NCI-H345 treated with DMSO at 0.1 percent for 48 hours (cell line): ENCODE measurements around the gene RTN4RL1.
"Not testable (repeated sequence)": the region's sequence is repeated elsewhere in the genome, so short reads cannot be mapped to it uniquely, and the experiment has no call there.

Source experiments
- DNase-seq: peaks from one replicate; lab custom pipeline; 2025; ENCODE audit not compliant: unreplicated experiment; lab: John Stamatoyannopoulos, UW

The RTN4RL1 gene

DNA sequence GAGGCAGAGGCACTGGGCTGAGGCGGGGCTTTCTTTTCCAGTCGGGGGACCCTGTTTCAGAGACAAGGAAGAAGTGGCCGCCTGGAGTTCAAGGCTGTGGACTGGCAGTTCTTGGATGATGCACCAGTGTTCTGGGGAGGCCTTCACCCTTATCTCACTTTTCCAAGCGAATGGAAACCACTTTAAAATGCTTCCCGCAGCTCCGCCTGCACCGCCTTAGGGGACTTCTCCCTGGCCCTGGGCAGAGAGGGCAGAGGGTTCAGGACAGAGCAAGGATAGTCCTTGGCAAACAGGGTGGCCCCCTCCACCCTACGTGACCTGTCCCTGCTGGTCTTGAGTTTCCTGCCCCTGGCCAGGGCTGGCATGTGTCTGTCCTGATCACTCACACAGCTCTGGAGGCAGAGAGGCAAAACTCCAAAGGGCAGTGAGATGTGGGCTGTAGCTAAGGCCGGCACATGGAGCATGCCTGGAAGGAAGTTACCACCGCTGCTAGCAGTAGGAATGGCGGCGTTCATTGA, 20.6 kb downstream of the RTN4RL1 start:
- no peak for DNase-seq

DNA sequence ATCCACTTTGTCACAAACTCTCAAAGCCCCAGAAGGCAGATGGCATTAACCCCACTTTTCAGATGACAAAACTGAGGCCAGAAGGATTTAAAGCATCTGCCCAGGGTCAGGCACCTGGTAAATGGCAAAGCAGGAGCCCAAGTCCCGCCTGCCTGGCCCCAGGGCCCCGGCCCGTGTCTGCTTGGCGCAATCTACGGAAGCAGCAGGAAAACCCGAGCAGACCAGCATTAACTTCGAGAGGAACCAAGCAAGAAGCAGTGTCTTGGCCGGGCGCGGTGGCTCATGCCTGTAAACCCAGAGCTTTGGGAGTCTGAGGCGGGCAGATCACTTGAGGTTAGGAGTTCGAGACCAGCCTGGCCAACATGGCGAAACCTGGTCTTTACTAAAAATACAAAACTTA, 21.6 kb downstream of the RTN4RL1 start:
- no peak for DNase-seq

DNA sequence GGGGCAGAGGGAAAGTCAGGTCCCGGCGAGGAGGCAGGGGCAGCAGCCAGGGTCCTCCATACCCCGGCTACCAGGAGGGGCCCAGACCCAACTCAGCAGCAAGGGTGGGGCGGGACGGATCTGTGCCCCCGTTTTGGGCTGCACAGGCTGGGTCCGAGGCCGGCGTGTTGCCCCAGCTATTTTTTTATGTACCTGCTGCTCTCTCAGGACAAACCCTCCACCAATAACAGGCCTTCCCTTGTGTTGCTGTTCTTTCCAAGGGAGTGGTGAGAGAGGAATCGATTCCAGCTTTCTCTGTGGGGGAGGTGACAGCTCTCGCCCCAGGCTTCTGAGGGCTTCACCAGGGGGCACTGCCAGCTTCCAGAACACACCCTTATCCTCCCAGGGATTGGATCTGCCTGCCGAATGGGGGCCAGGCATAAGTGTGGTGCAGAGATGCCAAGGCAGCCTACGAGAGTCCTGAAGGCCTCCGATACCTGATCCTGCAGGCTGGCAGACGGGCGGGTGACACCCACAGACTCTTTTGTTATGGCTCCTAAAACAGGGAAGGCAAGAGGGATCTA, 22.3 kb downstream of the RTN4RL1 start:
- no peak for DNase-seq

DNA sequence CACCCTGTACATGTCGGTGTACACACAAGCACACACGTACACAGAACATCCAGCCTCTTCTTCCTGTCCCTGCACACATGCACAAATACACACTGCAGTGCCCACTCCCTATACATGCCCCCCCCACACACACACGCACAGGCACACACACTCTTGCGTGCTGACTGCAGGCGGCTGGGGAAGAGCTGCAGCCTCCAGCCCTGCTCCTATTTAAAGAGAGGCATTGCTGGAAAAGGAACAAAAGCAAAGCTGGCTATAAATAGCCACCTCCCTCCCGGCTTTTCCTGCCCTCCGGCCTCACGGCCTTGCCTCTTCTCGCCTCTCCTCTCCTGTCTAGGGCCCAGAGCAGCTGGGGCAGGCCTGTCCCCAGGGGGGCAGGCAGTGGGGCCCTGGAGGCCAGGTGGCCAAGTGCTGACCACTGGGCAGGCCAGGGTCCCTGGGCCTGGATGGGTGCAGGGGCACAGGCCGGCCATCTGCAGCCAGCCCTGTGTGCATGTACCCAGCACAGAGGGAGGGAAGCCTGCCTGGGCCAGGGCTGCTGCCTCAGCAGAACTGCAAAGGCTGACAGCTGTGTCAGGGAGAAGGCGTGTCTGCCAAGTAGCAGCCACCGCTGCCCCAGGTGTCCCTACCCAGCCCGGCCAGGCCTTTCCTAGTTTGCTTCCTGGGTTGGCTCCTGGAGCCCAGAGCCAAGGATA, 25.4 kb downstream of the RTN4RL1 start:
- DNase-seq, result peak; percentile 30

DNA sequence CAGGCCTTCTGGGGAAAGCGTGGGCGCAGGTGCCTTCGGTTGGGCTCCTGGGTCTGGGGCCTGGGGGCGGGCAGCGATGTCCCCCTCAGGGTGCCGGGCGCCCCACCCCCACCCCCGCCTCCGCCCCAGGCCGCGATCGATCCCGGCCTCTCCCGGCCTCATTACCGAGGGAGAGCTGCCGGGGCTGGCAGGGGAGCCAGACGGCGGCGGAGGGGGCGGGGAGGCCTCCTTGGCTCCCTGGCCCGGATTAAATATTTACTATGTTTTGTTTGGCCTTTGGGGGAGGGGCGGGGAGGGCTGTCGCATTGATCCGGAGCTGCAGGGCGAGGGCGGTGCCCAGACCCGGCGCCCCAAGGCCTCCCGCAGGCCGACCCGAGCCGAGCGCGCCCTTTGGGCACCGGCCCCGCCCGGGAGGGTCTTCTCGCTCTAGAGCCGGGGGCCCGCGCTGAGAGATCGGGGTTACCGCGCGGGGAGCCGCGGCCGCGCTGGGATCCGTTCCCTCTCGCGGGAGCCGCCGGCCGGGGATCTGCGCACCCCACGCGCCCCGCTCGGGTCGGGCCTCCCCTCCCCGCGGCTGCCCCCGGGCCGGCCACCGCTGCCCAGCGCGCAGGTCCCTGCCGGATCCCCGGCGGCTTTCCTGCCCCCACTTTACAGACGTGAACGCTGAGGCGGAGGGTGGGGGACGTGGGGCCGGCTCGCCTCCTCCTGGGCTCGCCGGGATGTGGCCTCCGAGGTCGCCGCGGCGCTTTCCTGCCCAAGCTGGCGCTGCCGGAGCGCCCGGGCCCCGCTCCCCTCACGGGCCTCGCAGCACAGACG, 27.0 kb downstream of the RTN4RL1 start:
- DNase-seq, result peak; percentile 9

DNA sequence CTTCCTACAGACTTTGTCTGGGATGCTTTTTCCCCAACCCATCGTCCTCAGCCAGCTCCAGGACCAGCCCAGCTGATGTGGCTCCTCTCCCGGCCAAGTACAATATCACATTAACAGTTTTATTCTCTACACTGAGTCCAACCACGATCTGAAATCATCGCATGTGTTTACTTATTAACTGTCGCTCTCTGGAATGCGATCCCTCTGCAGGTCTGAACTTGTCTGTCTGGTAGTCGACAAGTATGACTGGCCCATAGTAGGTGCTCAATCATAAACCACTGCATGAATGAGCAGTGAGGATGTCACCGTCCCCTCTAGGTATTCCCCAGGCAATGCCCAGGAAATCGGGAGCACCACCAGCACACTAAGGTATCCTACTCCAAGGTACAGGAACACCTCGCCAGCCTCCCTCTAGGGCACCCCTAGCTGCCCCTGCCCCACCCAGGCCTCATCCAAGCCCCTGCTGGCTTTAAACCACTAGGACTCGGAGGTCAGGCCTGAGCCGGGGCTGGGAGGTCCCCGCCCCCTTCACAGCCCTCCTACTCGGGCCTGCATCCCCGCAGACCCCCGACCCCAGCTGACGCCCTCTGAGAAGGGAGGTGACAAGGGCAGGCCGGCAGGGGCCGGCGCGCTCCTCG, 27.7 kb downstream of the RTN4RL1 start:
- DNase-seq, result no peak

DNA sequence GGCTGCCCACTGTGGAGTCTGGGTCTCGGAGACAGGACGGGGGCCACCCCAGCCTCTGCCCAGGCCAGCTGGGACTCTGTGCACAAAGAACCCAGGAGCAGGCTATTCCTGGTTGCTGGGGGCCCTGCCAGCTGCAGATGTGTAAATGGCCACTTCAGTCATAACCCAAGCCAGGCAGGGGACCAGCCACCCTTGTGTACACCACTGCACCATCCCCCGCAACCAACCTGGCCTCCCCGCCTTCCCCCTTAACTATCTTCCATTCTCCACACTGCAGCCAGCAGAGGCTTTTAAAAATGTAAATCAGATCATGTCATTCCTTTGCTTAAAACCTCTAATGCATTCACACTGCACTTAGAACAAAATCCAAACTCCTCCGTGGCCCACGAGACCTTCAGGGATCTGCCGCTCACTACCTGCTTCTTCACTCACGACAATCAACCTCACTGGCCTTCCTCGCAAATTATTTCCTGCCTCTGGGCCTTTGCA, 28.3 kb downstream of the RTN4RL1 start:
- no peak for DNase-seq

DNA sequence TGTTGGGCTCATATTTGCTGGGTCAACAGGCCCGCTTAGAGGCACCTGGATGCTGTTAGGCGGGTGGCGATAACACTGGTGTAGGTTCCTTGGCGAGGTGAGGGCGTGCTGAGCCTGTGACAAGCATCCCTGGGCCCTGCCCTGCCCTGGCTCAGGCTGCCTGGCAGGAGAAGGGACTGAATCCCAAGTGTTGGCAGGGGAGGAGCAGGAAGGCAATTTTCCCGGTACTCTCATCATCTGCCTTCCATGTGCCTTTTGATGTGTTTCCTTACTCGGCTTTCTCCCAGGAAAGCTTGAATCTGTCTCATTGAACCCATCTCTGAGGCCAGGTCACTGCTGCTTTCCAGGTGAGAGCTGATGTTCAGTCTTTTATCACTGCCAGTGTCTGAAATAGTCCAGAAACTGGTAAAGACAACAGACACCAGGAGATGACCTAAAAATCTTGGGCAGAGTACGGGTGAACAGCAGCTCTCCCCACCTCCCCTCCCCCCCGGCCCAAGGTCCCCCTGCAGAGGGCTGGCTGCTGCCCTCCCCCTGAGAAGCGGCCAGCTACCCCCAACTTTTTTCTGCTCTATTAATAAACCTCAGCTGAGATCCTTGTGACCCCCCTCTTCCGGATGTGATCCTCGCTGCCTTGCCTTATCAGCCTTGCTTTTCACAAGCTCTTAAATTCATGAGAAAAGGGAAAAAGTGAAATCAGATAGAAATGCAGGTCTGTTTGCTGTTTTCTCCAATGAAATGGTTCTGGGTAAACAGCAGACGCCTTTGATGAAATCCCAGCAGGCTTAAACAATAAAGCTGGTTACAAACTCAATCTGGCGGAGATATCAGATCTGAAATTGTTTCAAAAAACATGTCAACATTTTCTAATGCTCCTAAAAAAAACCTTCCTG, 29.0 kb downstream of the RTN4RL1 start:
- DNase-seq, result no peak

DNA sequence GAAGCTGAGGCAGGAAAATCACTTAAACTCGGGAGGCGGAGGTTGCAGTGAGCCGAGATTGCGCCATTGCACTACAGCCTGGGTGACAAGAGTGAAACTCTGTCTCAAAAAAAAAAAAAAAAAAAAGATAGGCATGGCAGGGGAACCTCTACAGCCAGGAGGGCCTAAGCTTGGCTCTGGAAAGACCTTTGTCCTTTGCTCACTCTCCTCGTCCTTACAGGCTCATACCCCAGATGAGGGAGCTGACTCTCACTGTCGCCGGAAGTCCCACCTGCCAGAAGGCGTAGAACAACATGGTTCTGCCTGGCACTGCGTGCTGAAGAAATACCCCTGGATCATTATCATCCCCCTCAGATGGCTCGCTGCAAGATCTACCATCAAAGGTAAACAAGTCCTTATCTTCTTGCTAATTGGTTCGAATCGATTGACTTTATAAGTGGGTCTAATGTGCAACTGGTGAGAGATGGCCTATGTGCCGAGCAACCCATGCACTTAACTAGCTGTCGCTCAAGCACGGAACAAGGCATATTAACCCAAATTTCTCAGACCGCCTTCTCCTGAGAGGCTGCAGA, 29.7 kb downstream of the RTN4RL1 start:
- no peak for DNase-seq

DNA sequence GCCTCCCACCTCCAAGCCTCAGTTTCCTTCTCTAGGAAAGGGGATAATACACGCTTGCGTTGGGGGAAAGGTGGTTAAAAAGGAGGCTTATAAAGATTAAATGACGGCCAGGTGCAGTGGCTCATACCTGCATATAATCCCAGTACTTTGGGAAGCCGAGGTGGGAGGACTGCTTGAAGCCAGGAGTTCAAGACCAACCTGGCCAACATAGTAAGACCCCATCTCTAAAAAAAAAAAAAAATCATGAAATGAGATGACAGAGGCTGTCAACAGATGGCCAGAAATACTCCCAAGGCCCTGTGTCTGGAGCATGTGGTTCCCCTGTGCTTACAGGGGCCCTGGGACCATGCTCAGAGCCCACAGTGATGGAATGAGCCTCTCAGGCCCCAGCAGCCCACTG, 30.4 kb downstream of the RTN4RL1 start:
- no peak for DNase-seq

DNA sequence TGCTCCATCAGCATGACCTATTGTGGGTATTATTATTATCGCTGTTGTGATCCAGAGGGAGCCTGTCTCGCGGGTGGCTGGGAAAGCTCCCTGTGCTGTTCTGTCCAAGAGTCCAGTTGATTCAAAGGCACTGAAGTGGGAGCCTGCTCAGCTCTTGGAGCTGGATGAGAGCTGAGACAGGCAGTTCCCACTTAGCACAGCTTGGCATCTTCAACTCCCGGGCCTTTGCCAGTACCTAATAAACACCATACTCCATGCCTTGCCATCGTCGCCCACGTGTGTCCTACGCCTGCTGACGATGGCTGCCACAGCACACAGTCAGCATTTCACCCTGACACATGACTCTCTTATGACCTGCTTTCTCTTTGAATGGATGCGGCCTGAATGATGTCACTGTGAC, 32.6 kb downstream of the RTN4RL1 start:
- DNase-seq, result no peak

DNA sequence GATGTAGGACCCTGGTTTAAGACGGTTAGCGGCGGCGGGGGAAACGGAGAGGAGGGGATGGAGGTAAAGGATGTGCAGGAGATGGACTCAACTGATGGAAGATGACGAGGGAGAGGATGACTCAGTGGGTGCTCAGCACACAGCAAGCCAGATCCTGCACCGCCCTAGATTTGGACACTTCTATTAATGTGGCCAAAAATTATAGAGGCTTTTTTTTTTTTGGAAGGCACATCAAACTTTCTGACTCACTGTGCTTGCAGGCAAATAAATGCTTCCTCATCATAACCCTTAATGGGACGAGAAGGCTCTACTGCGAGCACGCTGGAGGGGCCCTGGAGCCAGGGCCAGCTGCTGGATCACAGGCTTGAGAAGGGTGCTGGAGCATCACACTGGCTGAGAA, 36.0 kb downstream of the RTN4RL1 start:
- DNase-seq, result no peak

DNA sequence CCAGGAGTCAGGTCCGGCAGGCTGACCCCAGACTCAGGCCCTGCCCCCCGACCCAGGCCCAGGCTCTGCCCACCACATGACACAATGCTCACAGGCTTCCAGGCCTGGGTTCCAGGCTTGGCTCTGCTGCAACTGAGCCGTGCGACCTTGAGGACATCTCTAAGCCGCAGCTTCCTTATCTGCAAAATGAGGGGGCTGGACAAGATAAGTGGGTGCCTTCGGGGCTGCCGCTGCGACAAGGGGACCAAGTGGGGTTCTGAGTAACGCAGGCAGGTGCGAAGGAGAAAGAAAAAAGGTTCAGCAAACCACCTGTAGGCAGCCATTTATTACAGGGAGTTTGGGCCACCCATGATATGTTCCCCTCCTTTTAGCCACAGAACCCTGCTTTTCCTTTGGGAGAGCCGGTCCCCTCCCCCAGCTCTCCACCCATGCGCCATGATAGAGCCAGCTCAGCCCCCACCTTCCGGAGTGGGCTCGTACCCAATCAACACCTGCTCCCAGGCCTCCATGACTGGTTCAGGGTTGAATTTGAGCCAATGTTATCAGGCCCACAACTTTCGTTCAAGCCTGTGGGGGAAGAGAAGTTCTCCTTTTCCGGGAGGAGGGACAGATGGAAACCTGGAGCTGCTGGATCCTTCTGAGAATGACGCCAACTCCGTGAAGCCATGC, 38.2 kb downstream of the RTN4RL1 start:
- DNase-seq, result no peak

DNA sequence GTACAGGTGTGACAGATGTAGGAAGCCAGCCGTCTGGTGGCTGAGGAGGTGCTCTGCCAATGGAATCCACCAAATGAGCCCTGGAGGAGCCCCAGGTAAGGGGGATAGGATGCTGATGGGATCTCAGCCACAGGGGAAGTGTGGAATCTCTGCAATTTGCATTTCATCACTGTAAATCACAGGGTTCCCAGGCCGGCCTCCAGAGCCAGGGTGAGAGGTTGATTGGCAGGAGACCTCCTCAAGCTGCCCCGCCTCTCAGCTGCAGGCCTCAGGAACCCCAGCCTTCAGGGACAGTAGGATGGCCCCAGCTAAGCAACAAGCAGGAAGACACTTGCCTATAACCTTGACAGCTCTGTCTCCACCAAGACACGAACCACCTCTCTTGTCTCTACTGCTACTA, 39.4 kb downstream of the RTN4RL1 start:
- no peak for DNase-seq

DNA sequence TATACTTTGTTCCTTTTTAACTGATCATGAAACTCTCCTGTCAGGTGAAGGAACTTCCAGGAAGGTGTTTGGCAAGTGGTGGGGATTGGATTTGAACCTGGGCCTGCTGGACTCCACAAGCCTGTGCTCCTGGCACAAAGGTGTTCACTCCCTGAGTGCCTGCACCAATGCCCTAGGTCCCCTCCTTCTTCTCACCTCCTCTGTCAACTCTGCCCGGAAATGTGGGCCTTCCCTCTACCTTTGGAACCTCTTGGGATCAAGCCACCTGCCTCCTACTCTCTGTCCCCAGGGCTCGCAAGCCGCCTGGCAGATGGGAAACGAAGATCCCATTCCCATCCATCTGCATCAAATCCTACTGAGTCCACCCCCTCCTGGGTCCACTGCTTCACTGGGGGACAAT, 40.0 kb downstream of the RTN4RL1 start:
- no peak for DNase-seq

DNA sequence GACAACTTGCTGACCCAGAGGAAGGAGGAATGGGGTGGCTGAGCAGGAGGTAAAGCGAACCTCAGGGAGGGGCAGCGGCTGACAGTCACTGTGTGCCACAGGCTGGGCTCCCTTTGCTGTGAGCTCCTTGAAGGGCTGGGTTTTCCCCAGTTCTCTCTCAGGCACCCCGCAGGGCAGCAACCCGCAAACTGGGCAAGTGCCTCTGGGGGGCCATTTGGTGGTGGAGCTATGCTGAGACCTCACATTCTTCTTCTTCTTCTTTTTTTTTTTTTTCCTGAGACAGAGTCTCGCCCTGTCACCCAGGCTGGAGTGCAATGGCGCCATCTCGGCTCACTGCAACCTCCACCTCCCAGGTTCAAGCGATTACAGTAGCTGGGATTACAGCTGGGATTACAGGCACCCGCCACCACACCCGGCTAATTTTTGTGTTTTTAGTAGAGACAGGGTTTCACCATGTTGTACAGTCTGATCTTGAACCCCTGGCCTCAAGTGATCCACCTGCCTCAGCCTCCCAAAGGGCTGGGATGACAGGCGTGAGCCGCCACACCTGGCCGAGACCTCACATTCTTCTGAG, 42.3 kb downstream of the RTN4RL1 start:
- DNase-seq, result not testable (repeated sequence)

DNA sequence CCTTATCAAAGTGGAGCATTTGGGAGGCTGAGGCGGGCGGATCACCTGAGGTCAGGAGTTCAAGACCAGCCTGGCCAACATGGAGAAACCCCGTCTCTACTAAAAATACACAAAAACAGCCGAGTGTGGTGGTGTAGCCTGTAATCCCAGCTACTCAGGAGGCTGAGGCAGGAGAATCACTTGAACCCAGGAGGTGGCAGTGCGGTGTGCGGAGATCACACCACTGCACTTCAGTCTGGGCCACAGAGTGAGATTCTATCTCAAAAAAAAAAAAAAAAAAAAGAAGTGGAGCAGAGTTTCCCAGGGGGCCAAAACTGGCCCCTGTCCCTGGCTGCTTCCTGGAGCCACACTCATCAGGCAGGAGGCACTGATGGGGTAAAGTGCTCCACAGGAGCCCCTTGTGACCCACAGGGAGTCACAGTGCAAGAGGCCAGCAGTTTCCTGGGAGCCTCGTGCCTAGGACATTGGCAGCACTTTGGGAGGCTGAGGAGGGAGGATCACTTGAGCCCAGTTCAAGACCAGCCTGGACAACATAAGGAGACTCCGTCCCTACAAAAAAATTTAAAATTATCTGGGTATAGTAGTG, 44.4 kb downstream of the RTN4RL1 start:
- DNase-seq, result no peak

DNA sequence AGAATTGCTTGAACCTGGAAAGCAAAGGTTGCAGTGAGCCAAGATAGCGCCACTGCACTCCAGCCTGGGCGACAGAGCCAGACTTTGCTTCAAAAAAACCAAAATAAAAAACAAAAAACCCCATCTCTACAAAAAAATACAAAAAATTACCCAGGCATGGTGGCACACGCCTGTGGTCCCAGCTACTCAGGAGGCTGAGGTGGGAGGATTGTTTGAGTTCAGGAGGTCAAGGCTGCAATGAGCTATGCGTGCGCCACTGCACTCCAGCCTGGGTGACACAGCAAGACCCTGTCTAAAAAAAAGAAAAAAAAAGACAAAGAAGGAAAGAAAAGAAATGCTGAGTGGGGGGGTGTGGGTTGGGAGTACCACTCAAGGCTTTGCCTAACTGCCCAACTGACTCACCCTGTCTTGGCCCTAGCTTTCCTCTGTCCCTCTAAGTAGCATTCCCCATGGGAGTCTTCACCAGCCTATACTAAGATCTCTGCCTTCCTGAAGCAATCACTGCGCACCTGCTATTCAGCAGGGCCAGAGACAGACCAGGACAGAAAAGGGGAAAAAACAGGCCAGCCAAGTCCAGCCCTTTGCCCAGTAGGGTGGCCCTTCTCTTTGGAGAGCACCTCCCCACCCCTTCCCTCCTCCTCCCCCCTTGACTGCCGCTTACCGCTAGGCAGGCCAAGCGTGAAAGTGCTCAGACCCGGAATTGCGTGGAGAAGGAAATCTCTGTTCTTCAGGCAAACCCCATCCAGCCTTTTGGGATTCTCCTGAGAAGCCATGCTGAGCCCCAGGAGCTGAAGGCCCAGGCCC, 45.8 kb downstream of the RTN4RL1 start:
- no peak for DNase-seq
